Prostate gland (tissue), 2 donors: ENCODE measurements around the gene ZNF503.

Experiments used
- POLR2A ChIP-seq: fragments of 450-650 bp; IDR thresholded peaks from one replicate; pipeline ENCODE4 v1.6.1; 2016; ENCODE audit warnings: antibody characterized with exemption, mild to moderate bottlenecking
- POLR2AphosphoS5 ChIP-seq: sonication (generic); formaldehyde crosslinking; IDR thresholded peaks from one replicate; pipeline ENCODE4 v1.6.1; 2017; ENCODE audit warnings: antibody characterized with exemption
- TF ChIP-seq, protein P1 (sequence below), 4 experiments: fragments of 200-600 bp in 2 of 4; fragments of 450-650 bp in 2 of 4; sonication (generic) in 2 of 4; IDR thresholded peaks; 1 replicate in 3 of 4; 2 replicates in 1 of 4; pipeline ENCODE4 v1.5.1; 2016 to 2019; ENCODE audit warnings: antibody characterized with exemption in 4 of 4, mild to moderate bottlenecking in 2 of 4, moderate library complexity in 2 of 4

DNA sequence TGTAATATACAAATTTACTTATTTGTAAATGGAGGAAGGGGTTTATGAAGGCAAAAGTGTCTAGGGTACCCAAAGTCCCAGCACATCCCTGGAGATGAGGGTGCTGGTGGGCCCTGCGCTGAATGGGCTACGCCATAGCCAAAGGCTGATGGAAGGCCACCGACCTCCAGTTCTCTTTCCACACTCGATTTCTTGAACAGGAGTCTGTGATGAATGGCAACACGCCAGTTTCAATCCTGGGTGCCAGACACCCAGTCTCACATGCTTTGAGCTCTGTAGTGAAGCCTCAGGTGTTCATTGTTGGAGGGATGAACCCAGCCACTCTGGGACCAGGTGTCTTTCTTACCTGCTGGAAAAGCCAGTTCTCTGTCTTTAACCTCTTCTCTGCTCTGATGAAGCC is 30.6 kb upstream of the ZNF503 start:
- TF ChIP-seq POLR2A (no peak), POLR2AphosphoS5 (no peak)
- TF ChIP-seq, protein P1, sequence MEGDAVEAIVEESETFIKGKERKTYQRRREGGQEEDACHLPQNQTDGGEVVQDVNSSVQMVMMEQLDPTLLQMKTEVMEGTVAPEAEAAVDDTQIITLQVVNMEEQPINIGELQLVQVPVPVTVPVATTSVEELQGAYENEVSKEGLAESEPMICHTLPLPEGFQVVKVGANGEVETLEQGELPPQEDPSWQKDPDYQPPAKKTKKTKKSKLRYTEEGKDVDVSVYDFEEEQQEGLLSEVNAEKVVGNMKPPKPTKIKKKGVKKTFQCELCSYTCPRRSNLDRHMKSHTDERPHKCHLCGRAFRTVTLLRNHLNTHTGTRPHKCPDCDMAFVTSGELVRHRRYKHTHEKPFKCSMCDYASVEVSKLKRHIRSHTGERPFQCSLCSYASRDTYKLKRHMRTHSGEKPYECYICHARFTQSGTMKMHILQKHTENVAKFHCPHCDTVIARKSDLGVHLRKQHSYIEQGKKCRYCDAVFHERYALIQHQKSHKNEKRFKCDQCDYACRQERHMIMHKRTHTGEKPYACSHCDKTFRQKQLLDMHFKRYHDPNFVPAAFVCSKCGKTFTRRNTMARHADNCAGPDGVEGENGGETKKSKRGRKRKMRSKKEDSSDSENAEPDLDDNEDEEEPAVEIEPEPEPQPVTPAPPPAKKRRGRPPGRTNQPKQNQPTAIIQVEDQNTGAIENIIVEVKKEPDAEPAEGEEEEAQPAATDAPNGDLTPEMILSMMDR (IDR thresholded peaks at IDR 0.05): no peak
